HG02840 (cell line): ENCODE measurements around the gene PTPA.
"Not testable (repeated sequence)": the region's sequence is repeated elsewhere in the genome, so short reads cannot be mapped to it uniquely, and the experiment has no call there.

Experiments
- ATAC-seq: cut with Tn5 transposase; IDR thresholded peaks from one replicate; pipeline ENCODE4 v1.9.1; 2021; ENCODE audit warnings: mild to moderate bottlenecking, moderate library complexity, moderate number of reproducible peaks; ENCODE audit not compliant: unreplicated experiment, low FRiP score

The PTPA gene

GRCh38 chr9:129108083-129108804 lies 3.0 kb upstream of the PTPA start:
- no peak for ATAC-seq

GRCh38 chr9:129108805-129109536 lies 2.2 kb upstream of the PTPA start:
- ATAC-seq = no peak

GRCh38 chr9:129109537-129109903 lies 1.7 kb upstream of the PTPA start:
- no peak for ATAC-seq

GRCh38 chr9:129109952-129110739 lies 1.1 kb upstream of the PTPA start:
- peak; percentile 9 for ATAC-seq

- no peak for ATAC-seq
Measured at GRCh38 chr9:129111528-129112151, 425 bp downstream of the PTPA start.

- ATAC-seq = not testable (repeated sequence)
Measured at GRCh38 chr9:129112526-129112925, 1.3 kb downstream of the PTPA start.

- no peak for ATAC-seq
Measured at GRCh38 chr9:129113645-129114304, 2.6 kb downstream of the PTPA start.

GRCh38 chr9:129118799-129119198 lies 7.6 kb downstream of the PTPA start:
- ATAC-seq = no peak

- no peak for ATAC-seq
Measured at GRCh38 chr9:129121483-129121882, 10.3 kb downstream of the PTPA start.

GRCh38 chr9:129122133-129122532 lies 10.9 kb downstream of the PTPA start:
- ATAC-seq = no peak

GRCh38 chr9:129122976-129123375 lies 11.8 kb downstream of the PTPA start:
- not testable (repeated sequence) for ATAC-seq

- ATAC-seq = no peak
Measured at GRCh38 chr9:129124506-129125069, 13.4 kb downstream of the PTPA start.

- no peak for ATAC-seq
Measured at GRCh38 chr9:129125478-129125877, 14.3 kb downstream of the PTPA start.

- ATAC-seq = no peak
Measured at GRCh38 chr9:129126749-129127618, 15.8 kb downstream of the PTPA start.

- ATAC-seq = no peak
Measured at GRCh38 chr9:129128689-129129088, 17.5 kb downstream of the PTPA start.

GRCh38 chr9:129130271-129130670 lies 19.1 kb downstream of the PTPA start:
- ATAC-seq = not testable (repeated sequence)

GRCh38 chr9:129130791-129131190 lies 19.6 kb downstream of the PTPA start:
- ATAC-seq = no peak

- ATAC-seq = no peak
Measured at GRCh38 chr9:129131300-129132145, 20.3 kb downstream of the PTPA start.
